Mesodermal cell (in vitro differentiated cells): ENCODE measurements around the gene PHOSPHO2.

Experiments
- H3K27ac ChIP-seq: 2 replicates; pipeline ENCODE4 v1.7.0; 2013; ENCODE audit warnings: mild to moderate bottlenecking, low read depth, low read length, moderate library complexity; ENCODE audit not compliant: severe bottlenecking
- H3K36me3 ChIP-seq: 2 replicates; pipeline ENCODE4 v1.7.1; 2013; ENCODE audit warnings: mild to moderate bottlenecking, low read length, moderate library complexity; ENCODE audit not compliant: control insufficient read depth, insufficient read depth
- H3K4me1 ChIP-seq: one replicate; pipeline ENCODE4 v1.7.1; 2013; ENCODE audit warnings: mild to moderate bottlenecking, low read length; ENCODE audit not compliant: insufficient read depth, control insufficient read depth, poor library complexity, severe bottlenecking
- H3K4me3 ChIP-seq: 2 replicates; pipeline ENCODE4 v1.7.0; 2013; ENCODE audit warnings: low read length, control low read depth, mild to moderate bottlenecking; ENCODE audit not compliant: insufficient read depth, poor library complexity, severe bottlenecking; ENCODE audit errors: extremely low read depth
- H3K9me3 ChIP-seq: 2 replicates; pipeline ENCODE4 v1.7.1; 2013; ENCODE audit warnings: mild to moderate bottlenecking, low read length, moderate library complexity; ENCODE audit not compliant: control insufficient read depth
- WGBS, 2 experiments: methylation state at CpG; one replicate each; pipeline ENCODE4 v1.1.5; 2013; ENCODE audit warnings: missing lambda C conversion rate in 2 of 2; ENCODE audit not compliant: insufficient coverage in 2 of 2; 5-methylcytosine and 5-hydroxymethylcytosine counted together

Gene PHOSPHO2

DNA sequence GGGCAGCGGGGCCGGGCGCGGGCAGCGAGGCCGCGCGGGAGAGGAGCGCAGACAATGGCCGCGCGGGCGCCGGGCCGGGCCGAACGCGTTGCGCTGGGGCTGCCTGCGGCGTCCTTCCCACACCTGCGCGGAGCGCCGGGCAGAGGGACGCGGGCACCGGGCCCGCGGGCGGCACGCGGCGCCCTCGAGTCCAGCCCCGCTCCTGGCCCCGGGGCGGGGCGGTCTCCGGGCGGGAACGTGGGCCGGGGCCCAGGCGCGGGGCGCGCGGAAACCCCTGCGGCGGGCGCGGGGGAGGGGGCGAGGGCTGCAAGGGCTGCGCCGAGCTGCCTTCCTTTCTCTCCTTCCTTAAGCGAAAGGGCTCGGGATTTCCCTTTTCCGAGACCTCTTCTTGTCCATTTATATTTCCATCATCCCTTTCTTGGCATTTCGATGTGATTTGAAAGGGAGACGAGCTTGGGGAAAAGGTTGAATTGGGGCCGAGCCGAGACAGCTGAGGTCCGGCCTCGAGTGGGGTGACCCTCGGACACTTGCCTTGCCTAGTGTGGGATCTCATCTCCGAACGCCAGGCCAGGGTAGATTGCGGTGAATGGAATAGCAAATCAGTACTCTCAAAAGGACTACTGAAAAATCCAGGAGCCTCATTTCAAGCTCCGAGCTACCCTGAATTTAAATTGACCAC lies 40.0 kb downstream of the PHOSPHO2 start:
- H3K4me1 ChIP-seq, result peaks cover 15% of the 10 kb centered on the region
- WGBS, 2 experiments, result 0 to 1% methylated on average over 35 to 49 of the region's 69 CpGs
- no peaks in the 10 kb centered on the region for H3K9me3 ChIP-seq
- H3K27ac ChIP-seq, result no peak overlapping the region
- H3K36me3 ChIP-seq, result peaks cover 3% of the 10 kb centered on the region
- peak overlapping the region; percentile 72 for H3K4me3 ChIP-seq

DNA sequence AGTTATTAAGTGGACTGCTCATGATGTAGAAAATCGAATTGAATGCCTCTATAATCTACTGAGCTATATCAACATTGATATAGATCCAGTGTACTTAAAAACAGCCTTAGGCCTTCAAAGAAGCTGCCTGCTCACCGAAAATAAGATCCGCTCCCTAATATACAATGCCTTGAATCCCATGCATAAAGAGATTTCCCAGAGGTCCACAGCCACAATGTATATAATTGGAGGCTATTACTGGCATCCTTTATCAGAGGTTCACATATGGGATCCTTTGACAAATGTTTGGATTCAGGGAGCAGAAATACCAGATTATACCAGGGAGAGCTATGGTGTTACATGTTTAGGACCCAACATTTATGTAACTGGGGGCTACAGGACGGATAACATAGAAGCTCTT lies 41.4 kb downstream of the PHOSPHO2 start:
- 80 to 100% methylated on average over 1 to 2 of the region's 4 CpGs for WGBS, 2 experiments
- Histone ChIP-seq H3K9me3 (no peaks in the 10 kb centered on the region), H3K4me1 (peaks cover 15% of the 10 kb centered on the region), H3K36me3 (peaks cover 3% of the 10 kb centered on the region), H3K27ac (no peak overlapping the region), H3K4me3 (no peak overlapping the region)

DNA sequence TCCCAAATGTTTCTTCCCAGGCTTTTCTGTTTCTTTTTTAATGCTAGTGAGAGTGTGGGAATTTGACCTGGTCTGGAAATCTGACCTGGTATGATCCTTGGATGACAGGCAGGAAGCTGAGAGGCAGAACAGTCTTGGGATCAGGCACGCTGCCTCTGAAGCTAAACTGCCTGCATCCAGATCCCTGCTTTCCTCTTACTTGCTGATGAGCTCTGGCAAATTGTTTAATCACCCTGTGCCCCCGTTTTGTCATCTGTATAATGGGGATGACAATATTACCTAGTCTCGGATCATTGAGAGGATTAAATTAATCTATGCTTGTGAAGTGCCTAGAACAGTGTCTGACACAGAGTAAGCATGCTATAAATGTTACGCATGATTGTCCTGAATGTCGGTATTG lies 42.6 kb downstream of the PHOSPHO2 start:
- H3K4me1 ChIP-seq, result peaks cover 15% of the 10 kb centered on the region
- H3K9me3 ChIP-seq, result no peaks in the 10 kb centered on the region
- WGBS, 2 experiments, result 81 to 90% methylated on average over 4 to 5 of the region's 5 CpGs
- H3K36me3 ChIP-seq, result peaks cover 10% of the 10 kb centered on the region
- peak overlapping the region; percentile 55 for H3K27ac ChIP-seq
- H3K4me3 ChIP-seq, result no peak overlapping the region

- H3K36me3 ChIP-seq, result peaks cover 24% of the 10 kb centered on the region
- WGBS, 2 experiments, result 96% methylated on average over 3 of the region's 5 CpGs; no CpG with 5 or more reads in 1 of the 2 experiments
Measured at GRCh38 chr2:169738566-169739229, 44.4 kb downstream of the PHOSPHO2 start.

DNA sequence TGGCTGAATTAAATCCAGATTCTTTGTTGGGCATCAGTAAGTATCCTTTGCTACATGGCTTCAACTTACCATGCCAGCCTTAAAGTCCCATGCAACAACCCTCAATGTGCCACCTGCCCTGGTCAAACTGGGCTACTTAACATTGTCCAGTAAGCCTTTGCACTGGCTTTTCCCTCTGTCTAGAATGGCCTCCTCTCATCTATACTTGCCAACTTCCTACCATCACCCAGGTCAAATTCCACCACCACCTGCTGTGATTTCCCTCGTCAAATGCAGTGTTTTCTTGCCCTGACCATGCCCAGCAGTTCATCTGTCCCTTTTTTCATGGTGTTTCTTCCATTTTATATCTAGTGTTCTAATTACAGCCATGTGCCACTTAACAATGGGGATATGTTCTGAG lies 45.1 kb downstream of the PHOSPHO2 start:
- H3K9me3 ChIP-seq, result no peaks in the 10 kb centered on the region
- peaks cover 24% of the 10 kb centered on the region for H3K36me3 ChIP-seq
- H3K27ac ChIP-seq, result no peak overlapping the region
- peaks cover 13% of the 10 kb centered on the region for H3K4me1 ChIP-seq
- no peak overlapping the region for H3K4me3 ChIP-seq
- WGBS, 2 experiments, result 86 to 100% methylated on average over 1 of the region's 1 CpG

More at GRCh38 chr2:169738566-169739229, 44.4 kb downstream of the PHOSPHO2 start:
- Histone ChIP-seq H3K27ac (no peak overlapping the region), H3K4me1 (peaks cover 13% of the 10 kb centered on the region), H3K4me3 (no peak overlapping the region), H3K9me3 (no peaks in the 10 kb centered on the region)

- H3K36me3 ChIP-seq, result peaks cover 47% of the 10 kb centered on the region
- H3K4me1 ChIP-seq, result no peaks in the 10 kb centered on the region
- 95 to 100% methylated on average over 4 of the region's 4 CpGs for WGBS, 2 experiments
- no peak overlapping the region for H3K27ac ChIP-seq
- no peaks in the 10 kb centered on the region for H3K9me3 ChIP-seq
- no peak overlapping the region for H3K4me3 ChIP-seq
Measured at GRCh38 chr2:169743549-169743948, 49.3 kb downstream of the PHOSPHO2 start.

GRCh38 chr2:169746240-169746639 lies 52.0 kb downstream of the PHOSPHO2 start:
- Histone ChIP-seq H3K4me1 (no peaks in the 10 kb centered on the region), H3K4me3 (no peak overlapping the region), H3K36me3 (peaks cover 52% of the 10 kb centered on the region), H3K9me3 (no peaks in the 10 kb centered on the region), H3K27ac (no peak overlapping the region)
- WGBS, 2 experiments, result no CpG with 5 or more reads among the region's 2 CpGs

DNA sequence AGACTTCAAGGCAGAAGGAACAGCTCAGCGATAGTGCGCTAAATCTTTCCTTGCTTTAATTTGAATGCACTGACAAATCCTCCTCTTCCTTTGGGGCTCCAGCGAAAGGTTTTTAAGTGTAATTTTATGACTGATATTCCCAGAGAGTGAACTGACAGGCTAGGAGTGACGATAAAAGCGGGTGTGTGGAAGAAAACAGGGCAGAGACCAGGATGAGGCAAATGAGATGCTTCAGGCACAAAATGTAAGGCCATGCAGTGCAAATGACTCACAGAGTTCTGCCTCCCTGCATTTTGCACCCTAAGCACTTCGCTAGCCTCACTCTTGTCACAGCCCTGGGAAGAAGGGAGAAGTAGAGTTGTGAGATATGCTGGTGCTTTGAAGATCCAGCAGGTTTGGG lies 54.0 kb downstream of the PHOSPHO2 start:
- H3K9me3 ChIP-seq, result no peaks in the 10 kb centered on the region
- H3K4me1 ChIP-seq, result no peaks in the 10 kb centered on the region
- 50% methylated on average over 2 of the region's 6 CpGs for WGBS, 2 experiments
- no peak overlapping the region for H3K27ac ChIP-seq
- H3K4me3 ChIP-seq, result no peak overlapping the region
- peaks cover 36% of the 10 kb centered on the region for H3K36me3 ChIP-seq
